Left lobe of liver (tissue), 2 donors: ENCODE measurements around the gene MEF2C. TPM values are rescaled to one million over a fixed set of nuclear protein-coding genes. Genes with fewer than 3 reads are reported as not detected.
"Not testable (repeated sequence)": the region's sequence is repeated elsewhere in the genome, so short reads cannot be mapped to it uniquely, and the experiment has no call there.

ENCODE experiments used
- ATAC-seq: fragments of 200-7000 bp; cut with Tn5 transposase; one replicate; pipeline ENCODE4 v1.9.1; 2020; ENCODE audit warnings: mild to moderate bottlenecking, moderate library complexity
- DNase-seq: peaks from one replicate; pipeline ENCODE4 v3.0.0-alpha.2; 2020; ENCODE audit warnings: low spot score
- total RNA-seq: library from RNA; stranded (reverse); gene quantifications from one replicate; pipeline ENCODE4 v1.2.1, GENCODE V29; 2021
- donor health status: DM: no; HTN: no; CAD: no; lungs with moderate emphysema.
- donor health status: DM: no; HTN: yes; CAD: no.

Gene MEF2C
- total RNA-seq, 1 donor from 2014 or later = 5.1 TPM

GRCh38 chr5:88868468-88869068 is 14.4 kb downstream of the MEF2C start:
- DNase-seq (no peak), ATAC-seq (no peak)

DNA sequence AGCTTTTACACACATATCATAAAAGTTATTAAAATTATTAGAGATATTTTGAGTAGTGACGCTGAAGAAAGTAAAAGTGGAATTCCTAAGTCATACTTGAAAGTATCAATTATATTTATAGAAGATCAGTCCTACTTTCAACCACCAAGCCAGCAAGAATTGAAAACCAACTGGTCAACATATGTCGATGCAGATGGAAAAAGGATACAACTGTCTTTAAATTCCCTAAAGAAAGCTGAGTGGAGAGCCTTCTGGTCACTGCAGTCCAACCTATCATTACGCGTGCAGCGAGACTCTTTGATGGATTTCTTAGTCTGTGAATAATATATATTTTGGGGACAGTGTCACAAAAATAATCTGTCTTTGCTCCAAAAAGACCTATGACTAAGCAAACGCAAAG is 15.3 kb downstream of the MEF2C start:
- no peak for DNase-seq
- no peak for ATAC-seq

DNA sequence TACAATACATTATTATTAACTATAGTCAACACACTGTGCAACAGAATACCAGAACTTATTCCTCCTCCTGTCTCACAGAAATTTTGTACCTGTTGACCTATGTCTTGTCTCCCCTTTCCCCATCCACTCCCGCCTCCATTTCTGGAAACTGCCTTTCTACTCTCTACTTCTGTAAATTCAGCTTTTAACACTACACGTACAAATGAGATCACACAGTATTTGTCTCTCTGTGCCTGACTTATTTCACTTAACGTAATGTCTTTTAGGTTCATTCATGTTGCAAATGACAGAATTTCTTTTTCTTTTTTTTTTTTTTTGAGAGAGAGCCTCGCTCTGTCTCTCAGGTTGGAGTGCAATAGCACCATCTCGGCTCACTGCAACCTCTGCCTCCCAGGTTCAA is 19.5 kb downstream of the MEF2C start:
- ATAC-seq (no peak), DNase-seq (no peak)

DNA sequence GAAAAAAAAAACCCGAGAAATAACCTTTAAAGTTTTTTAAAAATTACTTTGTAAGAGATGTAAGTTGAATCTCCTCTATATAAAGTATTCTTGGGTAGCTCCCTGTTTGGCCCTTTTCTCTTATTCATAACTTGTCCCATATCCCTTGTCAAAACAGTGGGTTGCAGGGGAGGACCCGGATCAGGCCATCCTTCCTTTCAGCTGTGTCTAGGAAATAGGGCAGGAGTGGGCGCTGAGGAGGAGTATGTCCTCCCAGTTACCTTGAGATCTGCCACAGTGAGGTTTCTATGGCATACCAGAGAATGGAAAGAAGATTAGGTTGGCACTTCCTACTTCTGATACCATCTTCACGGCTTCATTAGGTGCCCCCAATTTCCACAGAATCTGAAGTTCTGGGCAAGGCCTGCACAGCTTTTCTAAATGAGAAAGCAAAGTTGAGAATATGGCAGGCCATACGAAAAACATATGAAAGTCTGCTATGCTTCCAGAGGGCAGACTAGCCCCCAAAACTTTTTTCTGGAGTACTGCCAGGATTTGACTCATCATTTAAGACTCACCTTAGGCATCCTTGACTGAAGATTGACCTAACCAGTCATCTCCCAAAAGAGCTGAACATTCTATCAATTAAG is 20.3 kb downstream of the MEF2C start:
- no peak for ATAC-seq
- no peak for DNase-seq

- DNase-seq (no peak), ATAC-seq (no peak)
These were observed 21.8 kb downstream of the MEF2C start for GRCh38 chr5:88861231-88861630.

GRCh38 chr5:88860501-88860900 is 22.5 kb downstream of the MEF2C start:
- ATAC-seq (no peak), DNase-seq (no peak)

DNA sequence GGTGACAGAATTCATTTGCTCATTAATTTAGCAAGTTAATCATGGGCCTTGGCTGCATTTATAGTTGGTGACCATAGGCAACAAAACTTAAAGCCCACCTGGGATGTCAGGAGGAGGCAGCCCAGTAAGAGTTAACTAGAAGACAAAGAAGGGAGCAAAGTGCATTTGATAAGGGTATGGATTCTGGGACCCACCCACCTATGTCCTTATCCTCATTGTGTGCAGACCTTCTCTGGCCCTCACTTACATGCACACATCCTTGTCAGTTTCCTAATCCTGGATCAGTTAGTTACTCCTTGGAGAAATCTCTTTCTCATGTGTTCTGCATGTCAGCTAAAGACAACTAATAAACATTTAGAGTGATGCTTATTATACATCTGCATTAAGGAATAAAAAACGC is 24.6 kb downstream of the MEF2C start:
- DNase-seq (no peak), ATAC-seq (no peak)

DNA sequence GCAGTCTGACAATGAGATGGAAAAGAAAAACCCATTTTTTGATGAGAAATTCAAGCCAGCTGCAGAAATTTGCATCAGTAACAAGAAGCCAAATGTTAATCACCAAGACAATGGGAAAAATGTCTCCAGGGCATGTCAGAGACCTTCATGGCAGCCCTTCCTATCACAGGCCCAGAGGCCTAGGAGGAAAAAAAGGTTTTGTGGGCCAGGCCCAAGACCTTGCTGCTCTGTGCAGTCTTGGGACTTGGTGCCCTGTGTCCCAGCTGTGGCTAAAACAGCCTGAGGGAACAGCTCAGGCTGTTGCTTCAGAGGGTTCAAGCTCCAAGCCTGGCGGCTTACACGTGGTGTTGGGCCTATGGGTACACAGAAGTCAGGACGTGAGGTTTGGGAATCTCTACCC is 26.6 kb downstream of the MEF2C start:
- ATAC-seq, DNase-seq: not testable (repeated sequence)

DNA sequence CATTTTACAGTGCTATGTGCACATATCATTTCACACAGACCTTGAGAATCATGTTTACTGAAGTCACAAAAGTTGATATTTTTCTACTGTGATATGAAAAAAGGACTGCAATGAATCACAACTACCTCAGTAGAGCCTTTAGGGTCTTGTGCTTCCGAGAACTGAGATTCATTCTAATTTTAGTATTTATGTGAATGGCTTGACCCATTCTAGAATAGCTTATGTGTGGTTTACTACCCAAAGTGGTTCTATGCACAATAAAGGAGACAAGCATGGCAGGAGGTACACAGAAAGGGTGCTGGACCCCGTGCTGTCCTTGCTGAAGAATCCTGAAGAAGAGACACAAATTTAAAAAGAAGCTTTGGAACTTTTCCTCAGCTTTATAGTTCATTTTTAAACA is 28.2 kb downstream of the MEF2C start:
- DNase-seq (no peak), ATAC-seq (no peak)

DNA sequence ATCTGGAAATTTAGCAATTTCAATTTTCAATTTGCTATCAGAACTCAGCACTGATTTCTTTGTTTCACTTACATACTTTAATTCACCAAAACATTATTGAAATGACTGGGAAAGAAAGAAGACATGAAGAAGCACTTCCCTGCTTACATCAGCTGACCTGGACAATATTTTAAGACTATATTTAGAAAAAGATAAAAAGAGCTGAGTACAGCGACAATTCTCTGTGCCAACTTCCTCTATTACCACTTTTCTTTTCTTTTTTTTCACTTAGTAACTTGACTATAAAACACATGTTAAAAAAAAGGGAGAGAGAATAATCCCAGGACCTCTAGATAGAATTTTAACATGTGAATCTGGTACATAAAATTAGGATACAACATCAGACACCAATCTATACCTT is 35.6 kb downstream of the MEF2C start:
- DNase-seq (no peak), ATAC-seq (no peak)

GRCh38 chr5:88846434-88846833 is 36.5 kb downstream of the MEF2C start:
- DNase-seq (no peak), ATAC-seq (no peak)

DNA sequence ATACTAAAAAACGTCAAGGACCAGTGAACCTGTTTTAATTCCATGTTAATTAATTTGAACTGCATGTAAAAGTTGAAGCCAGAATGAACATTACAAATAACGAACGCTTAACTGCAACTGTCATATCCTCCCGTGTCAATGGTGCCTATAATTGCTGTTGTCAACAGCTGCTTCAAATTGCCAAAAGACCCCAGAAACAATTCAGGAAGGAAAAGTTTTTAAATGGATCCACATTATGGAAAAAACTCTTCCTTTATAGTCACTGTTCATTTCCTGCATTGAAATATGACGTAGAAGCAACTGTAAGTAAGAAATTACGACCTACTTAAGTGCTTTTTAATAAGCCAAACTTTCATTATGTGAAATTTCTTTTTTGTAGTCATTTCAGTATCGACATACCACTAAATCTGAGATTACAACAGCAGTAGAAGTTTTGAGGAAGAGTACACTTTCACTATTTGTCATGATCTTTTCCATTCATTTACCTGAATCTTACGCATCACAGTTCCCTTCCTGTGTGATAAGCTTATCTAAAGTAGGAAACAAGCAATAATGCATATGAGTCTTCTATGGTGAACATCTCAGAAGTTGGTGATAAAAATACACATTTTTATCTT is 37.8 kb downstream of the MEF2C start:
- ATAC-seq (no peak), DNase-seq (no peak)

DNA sequence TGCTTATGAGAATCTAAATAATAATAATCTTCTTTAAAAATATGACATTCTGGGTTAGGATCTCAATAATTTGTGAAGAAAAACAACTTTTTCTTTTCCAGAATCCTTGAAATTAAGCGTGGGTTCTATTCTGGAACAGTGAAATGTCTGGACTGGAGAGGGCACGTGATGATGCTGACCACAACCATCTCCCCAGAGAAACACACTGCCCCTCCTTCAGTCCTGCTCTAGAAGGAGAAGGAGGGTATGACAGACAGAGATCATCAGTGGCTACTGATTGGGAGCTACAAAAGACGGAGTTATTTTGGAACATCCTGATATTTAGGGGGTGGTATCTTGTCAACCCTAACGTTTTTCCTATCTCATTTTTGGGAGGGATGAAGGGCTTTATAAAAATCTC is 40.2 kb downstream of the MEF2C start:
- ATAC-seq = no peak
- DNase-seq = no peak

- no peak for ATAC-seq
These were observed 41.8 kb downstream of the MEF2C start for GRCh38 chr5:88841212-88841611.

DNA sequence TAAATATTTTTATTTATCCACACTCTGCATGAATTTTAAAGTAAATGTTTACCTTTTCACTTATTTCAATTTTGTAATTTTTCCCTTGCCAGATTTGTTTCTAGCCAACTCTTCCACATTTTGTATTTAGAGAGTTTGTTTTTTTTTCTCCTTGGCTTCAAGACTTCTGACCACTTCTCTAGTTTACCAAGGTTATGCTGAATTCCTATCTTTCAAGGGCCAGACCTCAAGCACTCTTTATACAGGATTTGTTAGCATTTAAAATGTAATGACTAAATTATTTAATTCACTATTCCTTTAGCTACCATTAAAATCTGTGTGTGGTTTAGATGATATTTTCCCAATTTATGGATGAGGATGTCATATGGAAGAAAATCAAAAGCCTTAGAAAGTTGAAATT is 42.5 kb downstream of the MEF2C start:
- no peak for ATAC-seq
- DNase-seq = no peak

More at GRCh38 chr5:88841212-88841611, 41.8 kb downstream of the MEF2C start:
- no peak for DNase-seq

GRCh38 chr5:88839238-88839637 is 43.7 kb downstream of the MEF2C start:
- no peak for DNase-seq

DNA sequence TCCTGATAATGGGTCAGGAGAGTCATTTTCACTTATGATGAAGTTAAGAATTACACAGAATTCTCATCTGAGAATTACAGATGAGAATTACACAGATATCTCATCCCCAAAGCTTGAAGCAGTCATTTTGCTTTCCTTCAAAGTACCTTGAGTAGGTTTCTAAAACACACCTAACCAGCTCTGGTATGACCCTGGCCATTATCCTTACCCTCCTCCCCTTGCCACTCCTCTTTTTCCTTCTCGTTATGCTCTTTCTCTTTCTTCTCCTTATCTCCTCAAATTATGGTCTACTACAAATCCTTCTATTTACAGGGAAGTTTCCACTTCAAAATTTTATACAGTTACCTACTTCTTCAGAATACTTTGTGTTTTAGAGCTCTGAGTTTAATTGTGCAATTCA is 44.5 kb downstream of the MEF2C start:
- DNase-seq = no peak
- ATAC-seq = no peak

More at GRCh38 chr5:88839238-88839637, 43.7 kb downstream of the MEF2C start:
- ATAC-seq = no peak

DNA sequence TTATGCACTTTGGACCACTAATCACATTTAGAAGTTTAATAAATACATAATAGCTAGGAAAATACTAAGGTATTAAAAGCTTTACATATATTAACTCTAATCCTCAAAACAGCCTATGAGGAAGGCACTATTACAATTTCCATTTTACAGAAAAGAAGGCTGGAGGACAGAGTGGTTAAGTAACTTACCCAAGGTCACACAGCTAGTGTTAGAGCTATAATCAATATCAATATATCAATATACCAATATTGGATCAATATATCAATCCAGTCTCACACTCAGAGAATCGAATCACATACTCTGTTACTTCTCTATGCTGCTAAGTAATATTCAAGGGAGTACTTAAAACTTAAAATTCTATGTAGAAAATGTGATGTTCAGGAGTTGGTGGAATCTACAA is 45.2 kb downstream of the MEF2C start:
- no peak for DNase-seq
- no peak for ATAC-seq

- no peak for DNase-seq
These were observed 45.8 kb downstream of the MEF2C start for GRCh38 chr5:88837222-88837621.

DNA sequence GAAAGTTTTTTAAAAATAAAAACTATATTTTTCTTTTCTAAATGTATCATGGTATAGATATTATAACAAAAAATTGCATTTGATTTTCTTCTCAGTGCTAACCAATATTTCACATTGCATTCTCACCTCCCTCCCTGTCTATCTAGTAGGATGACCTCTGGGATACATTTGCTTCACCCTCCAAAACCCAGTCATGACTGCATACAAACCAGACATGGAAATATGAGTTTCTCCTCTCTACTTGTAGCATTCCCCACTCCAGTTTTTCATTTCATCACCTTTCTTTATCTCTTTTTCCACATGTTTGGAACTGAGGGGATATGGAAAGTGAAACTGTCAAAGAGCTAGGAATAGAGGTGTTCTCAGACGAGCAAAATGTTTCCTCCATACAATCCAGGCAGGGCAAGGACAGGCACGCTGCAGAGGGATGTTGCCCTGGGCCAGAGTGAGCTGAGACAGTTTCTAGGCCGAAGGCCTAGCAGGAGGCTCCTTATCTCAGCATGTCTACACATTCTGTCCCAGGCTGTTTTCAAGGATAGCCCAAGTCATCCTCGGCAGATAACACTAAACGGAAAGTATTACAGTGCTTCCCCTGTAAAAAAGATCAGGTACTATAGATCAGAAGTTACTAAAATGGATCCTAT is 46.7 kb downstream of the MEF2C start:
- DNase-seq = no peak
- ATAC-seq = peak; percentile 70

More at GRCh38 chr5:88837222-88837621, 45.8 kb downstream of the MEF2C start:
- no peak for ATAC-seq

DNA sequence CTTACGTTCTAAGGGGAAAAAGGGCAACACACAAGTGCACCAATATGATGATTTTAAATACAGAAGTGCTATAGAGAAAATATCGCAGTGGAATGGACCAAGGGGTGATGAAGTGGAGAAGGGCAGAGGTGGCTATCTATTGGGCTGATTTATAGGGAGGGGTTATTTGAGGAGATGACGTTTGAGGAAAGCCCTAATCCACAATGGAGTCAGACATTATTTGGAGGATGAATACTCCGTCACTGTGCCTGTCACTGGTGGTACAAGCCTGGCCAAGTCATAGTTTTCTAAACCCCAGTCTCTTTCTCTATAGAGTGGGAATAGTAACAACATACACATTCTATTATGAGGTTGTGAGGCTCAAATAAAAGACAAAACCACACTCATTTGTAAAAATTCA is 48.5 kb downstream of the MEF2C start:
- ATAC-seq (no peak), DNase-seq (no peak)

GRCh38 chr5:88834131-88834462 is 48.9 kb downstream of the MEF2C start:
- DNase-seq (no peak), ATAC-seq (no peak)
